Measurements from ENCODE around the gene SH3GL2. TPM values are rescaled to one million over a fixed set of nuclear protein-coding genes. Genes with fewer than 3 reads are reported as not detected.

The SH3GL2 gene
- polyA plus RNA-seq, 1 donor (not counting 4 experiments of a cell fraction or from before 2014, with no cell fraction given) = not detected

- no peak for FAIRE-seq
Measured at GRCh38 chr9:17723656-17724055, 144.8 kb downstream of the SH3GL2 start.

GRCh38 chr9:17725399-17726010, 146.6 kb downstream of the SH3GL2 start:
- Histone ChIP-seq H3K36me3 (ENCODE audit: control insufficient read depth in 2 of 2, extremely low read depth in 1 of 2, insufficient read depth in 2 of 2, low read length in 2 of 2) (no peaks in the 10 kb centered on the region), H3K4me3 (ENCODE audit: control insufficient read depth in 2 of 3, extremely low read depth in 1 of 3, insufficient read depth in 2 of 3, low read depth in 1 of 3, low read length in 3 of 3) (no peak overlapping the region), H3K27me3 (ENCODE audit: control insufficient read depth, extremely low read depth, insufficient read depth, low read length) (no peaks in the 10 kb centered on the region), H3K9me3 (ENCODE audit: control insufficient read depth, low read depth, low read length) (peaks cover 2% of the 10 kb centered on the region), H3K9me1 (ENCODE audit: control insufficient read depth, extremely low read depth, insufficient read depth, low read length) (no peaks in the 10 kb centered on the region), H4K20me1 (ENCODE audit: control insufficient read depth, extremely low read depth, insufficient read depth, low read length) (no peaks in the 10 kb centered on the region), H3K27ac (ENCODE audit: control insufficient read depth, insufficient read depth, low read length) (no peak overlapping the region), H3K9ac (ENCODE audit: control insufficient read depth, extremely low read depth, insufficient read depth, low read length) (no peak overlapping the region), H3K4me1 (ENCODE audit: control insufficient read depth, extremely low read depth, insufficient read depth, low read length) (no peaks in the 10 kb centered on the region), H3K79me2 (ENCODE audit: control insufficient read depth, insufficient read depth, low read length) (no peaks in the 10 kb centered on the region), H2AFZ (ENCODE audit: control insufficient read depth, low read length) (no peak overlapping the region), H3K4me2 (ENCODE audit: control insufficient read depth, extremely low read depth, insufficient read depth, low read depth, low read length) (no peak overlapping the region)
- no peak for TF ChIP-seq CTCF (optimal IDR thresholded peaks at IDR 0.05 in 1 of 3, IDR thresholded peaks at IDR 0.05 in 1 of 3, conservative IDR thresholded peaks at IDR 0.05 in 1 of 3; ENCODE audit: extremely low read depth in 1 of 3, insufficient read depth in 2 of 3, low read length in 3 of 3)
- TF ChIP-seq EZH2 (IDR thresholded peaks at IDR 0.05; ENCODE audit: low read length) = no peak
- dilution Hi-C loops (cut with MboI; ENCODE audit: extremely low pct_ligation_motif_present, low sequenced_read_pairs) = no loop called here
- FAIRE-seq = no peak
- no peak for DNase-seq (ENCODE audit: low read depth, low spot score)

More at GRCh38 chr9:17723656-17724055, 144.8 kb downstream of the SH3GL2 start:
- no peaks in the 10 kb centered on the region for H3K9me1 ChIP-seq (ENCODE audit: control insufficient read depth, extremely low read depth, insufficient read depth, low read length)
- dilution Hi-C loops (cut with MboI; ENCODE audit: extremely low pct_ligation_motif_present, low sequenced_read_pairs) = no loop called here
- H3K4me1 ChIP-seq (ENCODE audit: control insufficient read depth, extremely low read depth, insufficient read depth, low read length) = no peaks in the 10 kb centered on the region
- no peak overlapping the region for H3K9ac ChIP-seq (ENCODE audit: control insufficient read depth, extremely low read depth, insufficient read depth, low read length)
- no peak overlapping the region for H3K4me2 ChIP-seq (ENCODE audit: control insufficient read depth, extremely low read depth, insufficient read depth, low read depth, low read length)
- no peak overlapping the region for H3K27ac ChIP-seq (ENCODE audit: control insufficient read depth, insufficient read depth, low read length)
- no peaks in the 10 kb centered on the region for H3K36me3 ChIP-seq (ENCODE audit: control insufficient read depth in 2 of 2, extremely low read depth in 1 of 2, insufficient read depth in 2 of 2, low read length in 2 of 2)
- no peaks in the 10 kb centered on the region for H3K27me3 ChIP-seq (ENCODE audit: control insufficient read depth, extremely low read depth, insufficient read depth, low read length)
- DNase-seq (ENCODE audit: low read depth, low spot score) = no peak
- H4K20me1 ChIP-seq (ENCODE audit: control insufficient read depth, extremely low read depth, insufficient read depth, low read length) = no peaks in the 10 kb centered on the region
- H3K9me3 ChIP-seq (ENCODE audit: control insufficient read depth, low read depth, low read length) = peaks cover 2% of the 10 kb centered on the region
- H3K4me3 ChIP-seq (ENCODE audit: control insufficient read depth in 2 of 3, extremely low read depth in 1 of 3, insufficient read depth in 2 of 3, low read depth in 1 of 3, low read length in 3 of 3) = no peak overlapping the region
- no peaks in the 10 kb centered on the region for H3K79me2 ChIP-seq (ENCODE audit: control insufficient read depth, insufficient read depth, low read length)
- no peak overlapping the region for H2AFZ ChIP-seq (ENCODE audit: control insufficient read depth, low read length)
- no peak for TF ChIP-seq EZH2 (IDR thresholded peaks at IDR 0.05; ENCODE audit: low read length)
- TF ChIP-seq CTCF (optimal IDR thresholded peaks at IDR 0.05 in 1 of 3, IDR thresholded peaks at IDR 0.05 in 1 of 3, conservative IDR thresholded peaks at IDR 0.05 in 1 of 3; ENCODE audit: extremely low read depth in 1 of 3, insufficient read depth in 2 of 3, low read length in 3 of 3) = no peak
